WI38 (cell line): ENCODE results near the gene TFEB.

Experiments
- H3K4me3 ChIP-seq: 2 replicates; pipeline ENCODE4 v1.5.1; 2011; ENCODE audit warnings: low read depth, mild to moderate bottlenecking, control low read depth, low read length
- TF ChIP-seq, protein P1 (sequence below): IDR thresholded peaks from 2 replicates; pipeline ENCODE4 v1.5.1; 2012; ENCODE audit warnings: low read depth, mild to moderate bottlenecking, control low read depth, low read length

TFEB gene

DNA sequence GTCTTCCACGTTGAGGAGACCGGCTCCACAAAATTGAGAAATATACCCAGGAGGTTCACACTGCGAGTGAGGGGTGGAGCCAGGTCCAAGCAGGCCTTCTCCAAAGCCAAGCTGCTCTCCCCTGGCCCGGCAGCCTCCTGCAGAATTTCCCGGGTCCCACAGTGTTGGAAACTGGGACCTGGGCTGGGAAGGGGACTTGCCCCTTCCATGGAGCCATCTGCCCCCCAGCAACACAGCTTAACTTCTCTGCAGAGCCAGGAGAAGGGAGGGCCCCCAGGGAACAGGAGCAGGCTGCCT, 61.8 kb downstream of the TFEB start:
- TF ChIP-seq, protein P1, sequence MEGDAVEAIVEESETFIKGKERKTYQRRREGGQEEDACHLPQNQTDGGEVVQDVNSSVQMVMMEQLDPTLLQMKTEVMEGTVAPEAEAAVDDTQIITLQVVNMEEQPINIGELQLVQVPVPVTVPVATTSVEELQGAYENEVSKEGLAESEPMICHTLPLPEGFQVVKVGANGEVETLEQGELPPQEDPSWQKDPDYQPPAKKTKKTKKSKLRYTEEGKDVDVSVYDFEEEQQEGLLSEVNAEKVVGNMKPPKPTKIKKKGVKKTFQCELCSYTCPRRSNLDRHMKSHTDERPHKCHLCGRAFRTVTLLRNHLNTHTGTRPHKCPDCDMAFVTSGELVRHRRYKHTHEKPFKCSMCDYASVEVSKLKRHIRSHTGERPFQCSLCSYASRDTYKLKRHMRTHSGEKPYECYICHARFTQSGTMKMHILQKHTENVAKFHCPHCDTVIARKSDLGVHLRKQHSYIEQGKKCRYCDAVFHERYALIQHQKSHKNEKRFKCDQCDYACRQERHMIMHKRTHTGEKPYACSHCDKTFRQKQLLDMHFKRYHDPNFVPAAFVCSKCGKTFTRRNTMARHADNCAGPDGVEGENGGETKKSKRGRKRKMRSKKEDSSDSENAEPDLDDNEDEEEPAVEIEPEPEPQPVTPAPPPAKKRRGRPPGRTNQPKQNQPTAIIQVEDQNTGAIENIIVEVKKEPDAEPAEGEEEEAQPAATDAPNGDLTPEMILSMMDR, result no peak
- H3K4me3 ChIP-seq, result no peak overlapping the region

GRCh38 chr6:41672816-41673703, 62.3 kb downstream of the TFEB start:
- no peak overlapping the region for H3K4me3 ChIP-seq
- TF ChIP-seq, protein P1, result no peak

DNA sequence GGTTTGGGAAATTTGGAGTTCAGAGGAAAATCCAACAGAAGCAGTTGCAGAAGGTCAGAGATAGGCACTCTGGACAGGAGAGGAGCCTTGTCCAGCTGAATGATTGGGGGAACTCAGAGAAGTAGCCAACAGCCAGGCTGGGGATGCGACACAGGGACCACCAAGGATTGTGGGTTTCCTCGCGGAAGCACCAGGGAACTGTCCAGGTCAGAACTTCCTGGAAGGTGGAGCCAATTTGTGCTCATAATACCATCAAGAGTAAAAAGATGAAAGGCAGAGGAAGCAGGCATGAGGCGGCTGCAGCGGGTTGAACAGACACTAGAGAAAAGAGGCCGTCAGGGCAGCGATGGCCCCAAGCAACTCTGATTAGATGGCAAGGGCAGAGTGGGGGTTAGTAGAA, 63.4 kb downstream of the TFEB start:
- TF ChIP-seq, protein P1, result no peak
- H3K4me3 ChIP-seq, result no peak overlapping the region

GRCh38 chr6:41671376-41671775, 64.0 kb downstream of the TFEB start:
- H3K4me3 ChIP-seq, result no peak overlapping the region
- TF ChIP-seq, protein P1, result no peak

- TF ChIP-seq, protein P1, result no peak
- no peak overlapping the region for H3K4me3 ChIP-seq
These were observed 64.6 kb downstream of the TFEB start for GRCh38 chr6:41670703-41671360.

GRCh38 chr6:41668968-41669367, 66.4 kb downstream of the TFEB start:
- H3K4me3 ChIP-seq, result no peak overlapping the region
- TF ChIP-seq, protein P1, result no peak

- TF ChIP-seq, protein P1, result no peak
These were observed 68.2 kb downstream of the TFEB start for GRCh38 chr6:41667195-41667594.

More at GRCh38 chr6:41667195-41667594, 68.2 kb downstream of the TFEB start:
- H3K4me3 ChIP-seq, result no peak overlapping the region
